K562 (cell line): ENCODE data around the gene NUCKS1. TPM values are rescaled to one million over a fixed set of nuclear protein-coding genes. Genes with fewer than 3 reads are reported as not detected.

Experiments used
- BCLAF1 ChIP-seq, 2 experiments: fragments of 450-650 bp in 1 of 2; IDR thresholded peaks; 2 replicates each; pipeline ENCODE4 v1.6.1; 2011 to 2017; ENCODE audit warnings: low read depth in 2 of 2, antibody characterized with exemption in 1 of 2, borderline replicate concordance in 1 of 2, low read length in 1 of 2, mild to moderate bottlenecking in 1 of 2, mixed read lengths in 1 of 2; ENCODE audit not compliant: control insufficient read depth in 1 of 2
- HDGF ChIP-seq: fragments of 450-650 bp; IDR thresholded peaks from 2 replicates; pipeline ENCODE4 v1.6.1; 2016
- HNRNPK ChIP-seq: fragments of 200-400 bp; formaldehyde crosslinking; IDR thresholded peaks from one replicate; pipeline ENCODE4 v1.6.1; 2018; ENCODE audit warnings: mild to moderate bottlenecking, low read depth, low read length; ENCODE audit not compliant: poor library complexity, severe bottlenecking
- KLF1 ChIP-seq: fragments of 450-650 bp; IDR thresholded peaks from 2 replicates; pipeline ENCODE4 v1.6.1; 2016; ENCODE audit warnings: missing genetic modification characterization, missing compliant biosample characterization
- MTF1 ChIP-seq: fragments of 250-450 bp; sonication (Bioruptor Pico); IDR thresholded peaks from 2 replicates; pipeline ENCODE4 v1.9.0; 2021; ENCODE audit warnings: moderate library complexity, mild to moderate bottlenecking, inconsistent platforms, borderline replicate concordance
- SMARCC2 ChIP-seq: fragments of 450-650 bp; IDR thresholded peaks from 2 replicates; pipeline ENCODE4 v1.6.1; 2017; ENCODE audit warnings: antibody characterized with exemption, moderate library complexity, mild to moderate bottlenecking, low read depth
- SP2 ChIP-seq: IDR thresholded peaks from 2 replicates; pipeline ENCODE4 v1.6.1; 2011; ENCODE audit warnings: mild to moderate bottlenecking, low read depth, low read length, moderate library complexity; ENCODE audit not compliant: poor library complexity, severe bottlenecking; ENCODE audit errors: extremely low read depth
- THRAP3 ChIP-seq: fragments of 450-650 bp; IDR thresholded peaks from 2 replicates; pipeline ENCODE4 v1.6.1; 2016; ENCODE audit warnings: mild to moderate bottlenecking, inconsistent platforms, borderline replicate concordance
- ZNF212 ChIP-seq: fragments of 450-650 bp; formaldehyde crosslinking; IDR thresholded peaks from 2 replicates; pipeline ENCODE4 v1.4.0; 2020; ENCODE audit warnings: mild to moderate bottlenecking
- ZNF239 ChIP-seq: fragments of 250-450 bp; sonication (Bioruptor Pico); IDR thresholded peaks from 2 replicates; pipeline ENCODE4 v1.4.0; 2020; ENCODE audit warnings: mild to moderate bottlenecking
- polyA plus RNA-seq, 8 experiments: library from polyadenylated mRNA; depleted of rRNA in 4 of 8; stranded (reverse) in 5 of 8; unstranded in 3 of 8; fragments of >200 nt; fragmentation: Nextera tagmentation in 2 of 8; fragmentation: Illumina TruSeq in 1 of 8; extraction: Ambion mirVana in 2 of 8; extraction: Trizol in 1 of 8; gene quantifications; 2 replicates each; pipeline versions ENCODE4 v1.2.1 to v1.2.3, GENCODE V29; 2011 to 2014; ENCODE audit warnings: inconsistent platforms in 1 of 8, missing spikeins in 1 of 8
- total RNA-seq, 7 experiments: library from RNA; depleted of rRNA in 6 of 7; stranded (reverse); fragments of >200 nt in 6 of 7; fragmentation: Illumina TruSeq in 2 of 7; extraction: Trizol in 2 of 7; gene quantifications; 2 replicates each; pipeline versions ENCODE4 v1.2.1 to v1.2.3, GENCODE V29; 2011 to 2021; ENCODE audit warnings: low replicate concordance in 1 of 7
- TF ChIP-seq, protein P1 (sequence below): fragments of 200-600 bp; sonication (generic); IDR thresholded peaks from one replicate; pipeline ENCODE4 v1.6.1; 2012; ENCODE audit warnings: mild to moderate bottlenecking, low read depth, low read length, inconsistent platforms

Gene NUCKS1
- total and polyA plus RNA-seq, 9 of the 15 experiments (the other 6 are each of a cell fraction or from before 2014, with no cell fraction given) = 66.7 to 244 (median 149) TPM

DNA sequence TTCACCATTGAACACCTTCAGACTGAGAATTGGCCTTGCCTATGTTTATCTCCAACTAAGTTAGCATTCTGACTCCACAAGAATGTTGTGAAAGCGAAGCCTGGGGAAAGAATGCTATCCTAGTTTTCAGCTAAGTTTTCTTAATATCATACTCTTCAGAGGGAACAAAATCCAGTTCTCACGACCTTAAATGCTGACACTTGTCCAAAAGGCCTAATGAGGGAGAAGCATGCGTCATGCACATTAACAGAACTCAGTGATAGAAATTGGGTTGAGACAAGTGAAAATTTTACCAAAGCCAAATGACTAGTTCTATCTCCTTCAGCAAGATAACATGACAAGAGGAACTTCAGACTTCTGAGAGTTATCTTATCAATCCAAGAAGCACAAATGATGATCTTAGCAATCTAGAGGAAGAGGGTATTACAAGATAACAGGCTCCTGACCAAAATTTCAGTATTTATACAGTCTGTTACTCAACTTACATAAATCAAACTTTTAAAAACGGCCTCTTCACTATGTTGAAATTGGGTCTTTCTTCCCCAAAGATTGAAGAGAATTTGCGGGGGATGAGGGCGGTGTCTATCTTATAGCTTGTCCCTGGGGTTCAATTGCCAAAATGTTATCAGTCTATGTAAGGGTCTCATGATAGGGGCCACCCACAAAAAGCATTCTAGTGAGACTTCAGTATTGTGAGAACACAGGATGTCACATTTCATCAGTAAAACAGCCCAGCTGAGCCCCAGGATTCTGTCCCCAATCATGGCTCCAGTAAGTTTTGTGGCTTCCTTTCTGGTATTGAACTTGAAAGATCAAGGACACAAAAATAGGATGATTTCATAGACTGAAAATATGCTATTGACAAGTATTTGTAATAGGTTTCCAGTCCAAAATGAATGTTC, 43.1 kb downstream of the NUCKS1 start (continued):
- TF ChIP-seq HNRNPK (no peak), THRAP3 (no peak), SMARCC2 (peak; percentile 58; the same call in 1 of the 2 replicates), BCLAF1 (IDR thresholded peaks at IDR 0.05; ENCODE audit: borderline replicate concordance in 1 of 2, control insufficient read depth in 1 of 2, low read depth in 2 of 2, low read length in 1 of 2) (no peak), HDGF (no peak), ZNF212 (CRISPR knock-in tag) (no peak), KLF1 (no peak), MTF1 (no peak), ZNF239 (CRISPR knock-in tag) (0 out of 2 replicates have a peak, but pooled peaks have one; percentile 11), SP2 (no peak)
- TF ChIP-seq, protein P1, sequence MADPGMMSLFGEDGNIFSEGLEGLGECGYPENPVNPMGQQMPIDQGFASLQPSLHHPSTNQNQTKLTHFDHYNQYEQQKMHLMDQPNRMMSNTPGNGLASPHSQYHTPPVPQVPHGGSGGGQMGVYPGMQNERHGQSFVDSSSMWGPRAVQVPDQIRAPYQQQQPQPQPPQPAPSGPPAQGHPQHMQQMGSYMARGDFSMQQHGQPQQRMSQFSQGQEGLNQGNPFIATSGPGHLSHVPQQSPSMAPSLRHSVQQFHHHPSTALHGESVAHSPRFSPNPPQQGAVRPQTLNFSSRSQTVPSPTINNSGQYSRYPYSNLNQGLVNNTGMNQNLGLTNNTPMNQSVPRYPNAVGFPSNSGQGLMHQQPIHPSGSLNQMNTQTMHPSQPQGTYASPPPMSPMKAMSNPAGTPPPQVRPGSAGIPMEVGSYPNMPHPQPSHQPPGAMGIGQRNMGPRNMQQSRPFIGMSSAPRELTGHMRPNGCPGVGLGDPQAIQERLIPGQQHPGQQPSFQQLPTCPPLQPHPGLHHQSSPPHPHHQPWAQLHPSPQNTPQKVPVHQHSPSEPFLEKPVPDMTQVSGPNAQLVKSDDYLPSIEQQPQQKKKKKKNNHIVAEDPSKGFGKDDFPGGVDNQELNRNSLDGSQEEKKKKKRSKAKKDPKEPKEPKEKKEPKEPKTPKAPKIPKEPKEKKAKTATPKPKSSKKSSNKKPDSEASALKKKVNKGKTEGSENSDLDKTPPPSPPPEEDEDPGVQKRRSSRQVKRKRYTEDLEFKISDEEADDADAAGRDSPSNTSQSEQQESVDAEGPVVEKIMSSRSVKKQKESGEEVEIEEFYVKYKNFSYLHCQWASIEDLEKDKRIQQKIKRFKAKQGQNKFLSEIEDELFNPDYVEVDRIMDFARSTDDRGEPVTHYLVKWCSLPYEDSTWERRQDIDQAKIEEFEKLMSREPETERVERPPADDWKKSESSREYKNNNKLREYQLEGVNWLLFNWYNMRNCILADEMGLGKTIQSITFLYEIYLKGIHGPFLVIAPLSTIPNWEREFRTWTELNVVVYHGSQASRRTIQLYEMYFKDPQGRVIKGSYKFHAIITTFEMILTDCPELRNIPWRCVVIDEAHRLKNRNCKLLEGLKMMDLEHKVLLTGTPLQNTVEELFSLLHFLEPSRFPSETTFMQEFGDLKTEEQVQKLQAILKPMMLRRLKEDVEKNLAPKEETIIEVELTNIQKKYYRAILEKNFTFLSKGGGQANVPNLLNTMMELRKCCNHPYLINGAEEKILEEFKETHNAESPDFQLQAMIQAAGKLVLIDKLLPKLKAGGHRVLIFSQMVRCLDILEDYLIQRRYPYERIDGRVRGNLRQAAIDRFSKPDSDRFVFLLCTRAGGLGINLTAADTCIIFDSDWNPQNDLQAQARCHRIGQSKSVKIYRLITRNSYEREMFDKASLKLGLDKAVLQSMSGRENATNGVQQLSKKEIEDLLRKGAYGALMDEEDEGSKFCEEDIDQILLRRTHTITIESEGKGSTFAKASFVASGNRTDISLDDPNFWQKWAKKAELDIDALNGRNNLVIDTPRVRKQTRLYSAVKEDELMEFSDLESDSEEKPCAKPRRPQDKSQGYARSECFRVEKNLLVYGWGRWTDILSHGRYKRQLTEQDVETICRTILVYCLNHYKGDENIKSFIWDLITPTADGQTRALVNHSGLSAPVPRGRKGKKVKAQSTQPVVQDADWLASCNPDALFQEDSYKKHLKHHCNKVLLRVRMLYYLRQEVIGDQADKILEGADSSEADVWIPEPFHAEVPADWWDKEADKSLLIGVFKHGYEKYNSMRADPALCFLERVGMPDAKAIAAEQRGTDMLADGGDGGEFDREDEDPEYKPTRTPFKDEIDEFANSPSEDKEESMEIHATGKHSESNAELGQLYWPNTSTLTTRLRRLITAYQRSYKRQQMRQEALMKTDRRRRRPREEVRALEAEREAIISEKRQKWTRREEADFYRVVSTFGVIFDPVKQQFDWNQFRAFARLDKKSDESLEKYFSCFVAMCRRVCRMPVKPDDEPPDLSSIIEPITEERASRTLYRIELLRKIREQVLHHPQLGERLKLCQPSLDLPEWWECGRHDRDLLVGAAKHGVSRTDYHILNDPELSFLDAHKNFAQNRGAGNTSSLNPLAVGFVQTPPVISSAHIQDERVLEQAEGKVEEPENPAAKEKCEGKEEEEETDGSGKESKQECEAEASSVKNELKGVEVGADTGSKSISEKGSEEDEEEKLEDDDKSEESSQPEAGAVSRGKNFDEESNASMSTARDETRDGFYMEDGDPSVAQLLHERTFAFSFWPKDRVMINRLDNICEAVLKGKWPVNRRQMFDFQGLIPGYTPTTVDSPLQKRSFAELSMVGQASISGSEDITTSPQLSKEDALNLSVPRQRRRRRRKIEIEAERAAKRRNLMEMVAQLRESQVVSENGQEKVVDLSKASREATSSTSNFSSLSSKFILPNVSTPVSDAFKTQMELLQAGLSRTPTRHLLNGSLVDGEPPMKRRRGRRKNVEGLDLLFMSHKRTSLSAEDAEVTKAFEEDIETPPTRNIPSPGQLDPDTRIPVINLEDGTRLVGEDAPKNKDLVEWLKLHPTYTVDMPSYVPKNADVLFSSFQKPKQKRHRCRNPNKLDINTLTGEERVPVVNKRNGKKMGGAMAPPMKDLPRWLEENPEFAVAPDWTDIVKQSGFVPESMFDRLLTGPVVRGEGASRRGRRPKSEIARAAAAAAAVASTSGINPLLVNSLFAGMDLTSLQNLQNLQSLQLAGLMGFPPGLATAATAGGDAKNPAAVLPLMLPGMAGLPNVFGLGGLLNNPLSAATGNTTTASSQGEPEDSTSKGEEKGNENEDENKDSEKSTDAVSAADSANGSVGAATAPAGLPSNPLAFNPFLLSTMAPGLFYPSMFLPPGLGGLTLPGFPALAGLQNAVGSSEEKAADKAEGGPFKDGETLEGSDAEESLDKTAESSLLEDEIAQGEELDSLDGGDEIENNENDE = no peak
